K562 (cell line): Measurements from ENCODE around the gene SLC7A5. TPM values are rescaled to one million over a fixed set of nuclear protein-coding genes. Genes with fewer than 3 reads are reported as not detected.
"Not testable (repeated sequence)": the region's sequence is repeated elsewhere in the genome, so short reads cannot be mapped to it uniquely, and the experiment has no call there.

Source experiments
- ATAC-seq: fragments of 200-7000 bp; cut with Tn5 transposase; 3 replicates; pipeline ENCODE4 v1.9.1; 2020; ENCODE audit warnings: moderate library complexity
- BruUV-seq: library from RNA; stranded (reverse); fragments of 400-500 nt; replicated peaks from 2 replicates; lab custom pipeline; 2021; lab: Mats Ljungman, UMichigan
- CTCF ChIA-PET: fragments of 300-600 bp; formaldehyde crosslinking; extraction: SDS; loops from one replicate; lab custom pipeline; 2021; ENCODE audit warnings: low intra/inter-chr PET ratio; lab: Yijun Ruan, JAX
- POLR2A ChIA-PET: fragments of 300-600, 350-650 bp; sonication (Branson Sonifier 250); formaldehyde crosslinking; extraction: SDS; loops from one replicate; lab custom pipeline; 2021; ENCODE audit warnings: antibody characterized with exemption, inconsistent platforms; lab: Yijun Ruan, JAX
- DNase-seq, 4 experiments: peaks; one replicate each; pipeline versions ENCODE4 v3.0.0 to v3.0.0-alpha.2; 2011 to 2018; ENCODE audit warnings: low spot score in 3 of 4, mixed read lengths in 3 of 4; ENCODE audit errors: extremely low read depth in 1 of 4
- FAIRE-seq: peaks from 2 replicates; lab custom pipeline; 2011; peaks lifted over from hg19 to GRCh38; lab: Jason Lieb, UNC
- H2AFZ ChIP-seq: 2 replicates; pipeline ENCODE4 v1.6.0; 2011; ENCODE audit warnings: low read depth, low read length, control low read depth, inconsistent platforms
- H3K27ac ChIP-seq: fragments of 200-600 bp; 3 replicates; pipeline ENCODE4 v1.8.0; 2011; ENCODE audit warnings: low read depth, mild to moderate bottlenecking, control low read depth, inconsistent platforms, low read length, moderate library complexity, mixed read lengths; ENCODE audit errors: extremely low read depth
- H3K27me3 ChIP-seq, 2 experiments: fragments of 300-600 bp in 1 of 2; 2 replicates in 1 of 2; 3 replicates in 1 of 2; pipeline versions ENCODE4 v1.6.0 to v1.8.0; 2011; ENCODE audit warnings: inconsistent platforms in 2 of 2, low read length in 2 of 2, mild to moderate bottlenecking in 1 of 2, mixed read lengths in 1 of 2, moderate library complexity in 1 of 2; ENCODE audit not compliant: control insufficient read depth in 2 of 2, insufficient read depth in 2 of 2
- H3K36me3 ChIP-seq: fragments of 300-600 bp; 3 replicates; pipeline ENCODE4 v1.8.0; 2011; ENCODE audit warnings: mild to moderate bottlenecking, low read length, inconsistent platforms; ENCODE audit not compliant: control insufficient read depth, insufficient read depth
- H3K4me1 ChIP-seq, 2 experiments: fragments of 200-600 bp in 1 of 2; replicated peaks in 1 of 2; 2 replicates in 1 of 2; 3 replicates in 1 of 2; pipeline versions ENCODE4 v1.5.1 to v1.8.0; 2011; ENCODE audit warnings: inconsistent platforms in 2 of 2, low read length in 2 of 2, mild to moderate bottlenecking in 1 of 2, mixed read lengths in 1 of 2, moderate library complexity in 1 of 2; ENCODE audit not compliant: control insufficient read depth in 2 of 2, insufficient read depth in 2 of 2
- H3K4me2 ChIP-seq: 2 replicates; pipeline ENCODE4 v1.6.1; 2011; ENCODE audit warnings: low read length, control low read depth, inconsistent platforms, mixed read lengths; ENCODE audit not compliant: insufficient read depth
- H3K4me3 ChIP-seq: fragments of 200-600 bp; sonication (generic), shearing (Covaris generic); 2 replicates; pipeline ENCODE4 v1.5.1; 2016; ENCODE audit warnings: control low read depth, inconsistent platforms
- H3K79me2 ChIP-seq: fragments of 200-600 bp; 3 replicates; pipeline ENCODE4 v1.8.0; 2011; ENCODE audit warnings: low read length, inconsistent platforms; ENCODE audit not compliant: control insufficient read depth, insufficient read depth
- H3K9ac ChIP-seq, 2 experiments: 2 replicates each; pipeline versions ENCODE4 v1.6.0 to v1.6.1; 2011; ENCODE audit warnings: low read depth in 2 of 2, low read length in 2 of 2, control low read depth in 1 of 2, inconsistent platforms in 1 of 2, mild to moderate bottlenecking in 1 of 2, mixed read lengths in 1 of 2; ENCODE audit not compliant: insufficient read depth in 1 of 2
- H3K9me1 ChIP-seq: one replicate; pipeline ENCODE4 v1.6.0; 2011; ENCODE audit warnings: inconsistent platforms, mild to moderate bottlenecking, low read length, moderate library complexity; ENCODE audit not compliant: control insufficient read depth, insufficient read depth
- H3K9me3 ChIP-seq: replicated peaks from 2 replicates; pipeline ENCODE4 v1.5.1; 2011; ENCODE audit warnings: low read depth, low read length, inconsistent platforms; ENCODE audit not compliant: control insufficient read depth, insufficient read depth
- H4K20me1 ChIP-seq: replicated peaks from 2 replicates; pipeline ENCODE4 v1.6.1; 2011; ENCODE audit warnings: low read length, inconsistent platforms, mixed read lengths; ENCODE audit not compliant: control insufficient read depth, insufficient read depth
- ARID1B ChIP-seq: fragments of 450-650 bp; IDR thresholded peaks from 2 replicates; pipeline ENCODE4 v1.6.1; 2016; ENCODE audit warnings: antibody characterized with exemption, mild to moderate bottlenecking, inconsistent platforms
- CBFA2T2 ChIP-seq: fragments of 450-650 bp; conservative IDR thresholded peaks from 2 replicates; pipeline ENCODE4 v1.6.1; 2017; ENCODE audit warnings: mild to moderate bottlenecking
- CBFA2T3 ChIP-seq: fragments of 450-650 bp; IDR thresholded peaks from 2 replicates; pipeline ENCODE4 v1.6.1; 2017
- EP300 ChIP-seq: IDR thresholded peaks from 2 replicates; pipeline ENCODE4 v1.6.1; 2012; ENCODE audit warnings: low read length, improper control_type of control experiment
- KDM1A ChIP-seq, 2 experiments: fragments of 450-650 bp; IDR thresholded peaks; 2 replicates each; pipeline ENCODE4 v1.6.1; 2016; ENCODE audit warnings: mild to moderate bottlenecking in 2 of 2
- KLF16 ChIP-seq: IDR thresholded peaks from 2 replicates; pipeline ENCODE4 v1.6.1; 2016; ENCODE audit warnings: antibody characterized with exemption
- NCOR1 ChIP-seq: fragments of 450-650 bp; IDR thresholded peaks from 2 replicates; pipeline ENCODE4 v1.6.1; 2016; ENCODE audit warnings: mild to moderate bottlenecking, moderate library complexity
- RCOR1 ChIP-seq, 2 experiments: IDR thresholded peaks; 2 replicates each; pipeline ENCODE4 v1.6.1; 2012; ENCODE audit warnings: low read depth in 2 of 2, low read length in 2 of 2, borderline replicate concordance in 1 of 2, improper control_type of control experiment in 1 of 2
- TAL1 ChIP-seq: fragments of 450-650 bp; IDR thresholded peaks from 2 replicates; pipeline ENCODE4 v1.6.1; 2016; ENCODE audit warnings: mild to moderate bottlenecking
- TCF3 ChIP-seq: sonication (generic); formaldehyde crosslinking; IDR thresholded peaks from 2 replicates; pipeline ENCODE4 v1.4.0; 2020; ENCODE audit warnings: mild to moderate bottlenecking, missing genetic modification reagents
- TEAD1 ChIP-seq, 2 experiments: fragments of 450-650 bp in 1 of 2; sonication (generic) in 1 of 2; formaldehyde crosslinking; IDR thresholded peaks; 2 replicates each; pipeline versions ENCODE4 v1.4.0 to v1.8.0; 2020 to 2022; ENCODE audit warnings: mild to moderate bottlenecking in 2 of 2, missing genetic modification reagents in 1 of 2
- TEAD4 ChIP-seq, 2 experiments: sonication (generic) in 1 of 2; formaldehyde crosslinking in 1 of 2; IDR thresholded peaks; 2 replicates each; pipeline versions ENCODE4 v1.6.1 to v1.8.0; 2012 to 2022; ENCODE audit warnings: borderline replicate concordance in 1 of 2, inconsistent platforms in 1 of 2, low read length in 1 of 2, mild to moderate bottlenecking in 1 of 2, missing genetic modification reagents in 1 of 2
- WGBS: fragments of 100-300 bp; shearing (Covaris generic); methylation state at CpG from one replicate; pipeline ENCODE4 v1.1.6; 2016; ENCODE audit warnings: low coverage, mixed read lengths; ENCODE audit not compliant: insufficient coverage; ENCODE audit errors: missing lambda C conversion rate; 5-methylcytosine and 5-hydroxymethylcytosine counted together
- in situ Hi-C: fragments of 300-500 bp; cut with MboI; formaldehyde crosslinking; loops from 4 replicates; pipeline ENCODE4 v1.15.0; 2018; ENCODE audit warnings: inconsistent platforms, mixed read lengths
- intact Hi-C: fragments of 100-400 bp; cut with micrococcal nuclease; formaldehyde crosslinking; loops from 2 replicates; pipeline ENCODE4 v1.14.2; 2022
- polyA plus RNA-seq, 8 experiments: library from polyadenylated mRNA; depleted of rRNA in 4 of 8; stranded (reverse) in 5 of 8; unstranded in 3 of 8; fragments of >200 nt; fragmentation: Nextera tagmentation in 2 of 8; fragmentation: Illumina TruSeq in 1 of 8; extraction: Ambion mirVana in 2 of 8; extraction: Trizol in 1 of 8; gene quantifications; 2 replicates each; pipeline versions ENCODE4 v1.2.1 to v1.2.3, GENCODE V29; 2011 to 2014; ENCODE audit warnings: inconsistent platforms in 1 of 8, missing spikeins in 1 of 8
- total RNA-seq, 7 experiments: library from RNA; depleted of rRNA in 6 of 7; stranded (reverse); fragments of >200 nt in 6 of 7; fragmentation: Illumina TruSeq in 2 of 7; extraction: Trizol in 2 of 7; gene quantifications; 2 replicates each; pipeline versions ENCODE4 v1.2.1 to v1.2.3, GENCODE V29; 2011 to 2021; ENCODE audit warnings: low replicate concordance in 1 of 7

The SLC7A5 gene
- total and polyA plus RNA-seq, 9 of the 15 experiments (the other 6 are each of a cell fraction or from before 2014, with no cell fraction given), result 1.9 to 220 (median 18.6) TPM

GRCh38 chr16:87870418-87871291 lies 1.3 kb upstream of the SLC7A5 start:
- not testable (repeated sequence) for BruUV-seq; H3K4me2 ChIP-seq; H3K4me3 ChIP-seq; DNase-seq; H3K27me3 ChIP-seq; H3K9me3 ChIP-seq; FAIRE-seq; H3K9me1 ChIP-seq; H3K36me3 ChIP-seq; ATAC-seq; TF ChIP-seq TEAD4 (CRISPR knock-in tag; IDR thresholded peaks at IDR 0.05; ENCODE audit: borderline replicate concordance)
- Histone ChIP-seq H3K9ac (0 out of 4 replicates have a peak overlapping the region, but pooled peaks of 1 of the 2 experiments have one; percentile 16), H2AFZ (peak overlapping the region; percentile 14; the same call in 1 of the 2 replicates), H3K4me1 (peaks cover 25 to 30% of the 10 kb centered on the region in 2 experiments), H3K79me2 (peaks cover 35% of the 10 kb centered on the region), H3K27ac (peak overlapping the region; percentile 60; the same call in 2 of the 3 replicates), H4K20me1 (peaks cover 12% of the 10 kb centered on the region)
- intact Hi-C loops, result loop anchor here (1.0 to 2.0 kb wide), 3 partner anchors 20 to 91 kb away; no protein-coding TSS in a partner anchor
- in situ Hi-C loops, result loop anchor here (5.0 kb wide), 1 partner anchor 93 kb away; no protein-coding TSS in a partner anchor
- CTCF ChIA-PET, result interaction anchor here (0.6 to 2.2 kb wide), 7 partner anchors 20 to 320 kb away, joined by 3 to 31 read pairs (median 4); no protein-coding TSS in a partner anchor
- WGBS, result 63% methylated on average over 20 of the region's 24 CpGs
- POLR2A ChIA-PET, result interaction anchor here (0.6 to 6.8 kb wide), 10 partner anchors 15 to 98 kb away, joined by 3 to 70 read pairs (median 4); no protein-coding TSS in a partner anchor
- TF ChIP-seq EP300, result peak; percentile 47
- peak; percentile 73 for TF ChIP-seq TEAD4 (IDR thresholded peaks at IDR 0.05; ENCODE audit: low read length)
- TF ChIP-seq CBFA2T3, result peak; percentile 58
- 0 out of 2 replicates have a peak, but pooled peaks have one; percentile 21 for TF ChIP-seq NCOR1
- peak; percentile 54 for TF ChIP-seq TAL1
- TF ChIP-seq ARID1B, result peak; percentile 67
- TF ChIP-seq CBFA2T2, result peak; percentile 27; the same call in 1 of the 2 replicates
- TF ChIP-seq TCF3 (CRISPR knock-in tag), result peak; percentile 42; the same call in 1 of the 2 replicates
- TF ChIP-seq KLF16, result peak; percentile 59; the same call in 1 of the 2 replicates
- peak in 1 of 2 experiments; percentile 29; a peak in 1 of 4 replicates for TF ChIP-seq TEAD1 (CRISPR knock-in tag; IDR thresholded peaks at IDR 0.05)
- TF ChIP-seq RCOR1 (IDR thresholded peaks at IDR 0.05; ENCODE audit: borderline replicate concordance in 1 of 2, low read depth in 2 of 2, low read length in 2 of 2), result peak in 1 of 2 experiments; percentile 93; a peak in 2 of 4 replicates
- TF ChIP-seq KDM1A (IDR thresholded peaks at IDR 0.05), result peak; percentile 79 to 84
